Measurements from ENCODE around the gene TMEM44. TPM values are rescaled to one million over a fixed set of nuclear protein-coding genes. Genes with fewer than 3 reads are reported as not detected.
A peak's percentile ranks its signal among the peaks of the same experiment; 100 is the strongest.

TMEM44 gene
- total and polyA plus RNA-seq, 9 of the 15 experiments (the other 6 are each of a cell fraction or from before 2014, with no cell fraction given), result 0.53 to 18.1 (median 11.3) TPM

GRCh38 chr3:194552327-194552949 is 80.8 kb downstream of the TMEM44 start (continued):
- TF ChIP-seq MNT (conservative IDR thresholded peaks at IDR 0.05), result no peak
- no peak for TF ChIP-seq HLTF (IDR thresholded peaks at IDR 0.05)
- TF ChIP-seq SNIP1 (IDR thresholded peaks at IDR 0.05; ENCODE audit: low read depth), result no peak
- TF ChIP-seq NFATC3 (IDR thresholded peaks at IDR 0.05), result no peak
- TF ChIP-seq ZNF592 (IDR thresholded peaks at IDR 0.05), result 0 out of 2 replicates have a peak, but pooled peaks have one; percentile 30
- no peak for TF ChIP-seq ERF (CRISPR knock-in tag; IDR thresholded peaks at IDR 0.05)
- no peak for TF ChIP-seq MBD1 (CRISPR knock-in tag; IDR thresholded peaks at IDR 0.05)
- TF ChIP-seq NFXL1 (CRISPR knock-in tag; IDR thresholded peaks at IDR 0.05), result no peak
- TF ChIP-seq PBX2 (CRISPR knock-in tag; IDR thresholded peaks at IDR 0.05; ENCODE audit: low read depth), result no peak
- no peak for TF ChIP-seq PBX2 (tag; conservative IDR thresholded peaks at IDR 0.05; ENCODE audit: low read depth)
- peak; percentile 81; the same call in 1 of the 2 replicates for TF ChIP-seq BACH1 (tag; IDR thresholded peaks at IDR 0.05)
- no peak for TF ChIP-seq ZNF696 (CRISPR knock-in tag; conservative IDR thresholded peaks at IDR 0.05)
